A673 (cell line): ENCODE measurements around the gene NOTCH4. TPM values are rescaled to one million over a fixed set of nuclear protein-coding genes. Genes with fewer than 3 reads are reported as not detected.

Experiments used
- BruUV-seq: library from RNA; stranded (reverse); fragments of 400-500 nt; replicated peaks from 2 replicates; lab custom pipeline; 2021; lab: Mats Ljungman, UMichigan
- CTCF ChIA-PET: fragments of 300-600 bp; sonication (Branson Sonifier 250); formaldehyde crosslinking; loops from one replicate; lab custom pipeline; 2022; ENCODE audit warnings: antibody characterized with exemption; lab: Charles Lee
- POLR2A ChIA-PET: fragments of 300-600 bp; sonication (Branson Sonifier 250); formaldehyde crosslinking; loops from one replicate; lab custom pipeline; 2022; ENCODE audit warnings: antibody characterized with exemption; ENCODE audit not compliant: low non-redundant PET; lab: Charles Lee
- DNase-seq: peaks from one replicate; pipeline ENCODE4 v3.0.0-alpha.2; 2015; ENCODE audit warnings: low spot score
- H3K27ac ChIP-seq: fragments of 200-600 bp; sonication (generic); 2 replicates; pipeline ENCODE4 v1.5.1; 2016; ENCODE audit warnings: mixed run types, low read depth, mild to moderate bottlenecking, mixed read lengths, antibody characterized with exemption, low read length; ENCODE audit not compliant: poor library complexity, severe bottlenecking
- H3K27me3 ChIP-seq: fragments of 200-600 bp; sonication (generic); replicated peaks from 2 replicates; pipeline ENCODE4 v1.6.1; 2017; ENCODE audit warnings: mixed run types, low read depth, mild to moderate bottlenecking, mixed read lengths, antibody characterized with exemption, low read length; ENCODE audit not compliant: insufficient read depth, poor library complexity
- H3K36me3 ChIP-seq: fragments of 200-600 bp; sonication (generic); 2 replicates; pipeline ENCODE4 v1.6.1; 2016; ENCODE audit warnings: mixed run types, mild to moderate bottlenecking, mixed read lengths, antibody characterized with exemption, low read length; ENCODE audit not compliant: insufficient read depth, poor library complexity, severe bottlenecking
- H3K4me1 ChIP-seq: fragments of 200-600 bp; sonication (generic); 2 replicates; pipeline ENCODE4 v1.6.1; 2017; ENCODE audit warnings: mixed run types, mild to moderate bottlenecking, mixed read lengths, antibody characterized with exemption, low read length; ENCODE audit not compliant: insufficient read depth, poor library complexity, severe bottlenecking
- H3K4me3 ChIP-seq: fragments of 200-600 bp; sonication (generic); 2 replicates; pipeline ENCODE4 v1.5.1; 2016; ENCODE audit warnings: low read depth, mixed run types, mild to moderate bottlenecking, mixed read lengths, low read length; ENCODE audit not compliant: poor library complexity, severe bottlenecking
- H3K9me3 ChIP-seq: fragments of 200-600 bp; sonication (generic); 2 replicates; pipeline ENCODE4 v1.6.1; 2016; ENCODE audit warnings: mixed run types, low read depth, mild to moderate bottlenecking, mixed read lengths, antibody characterized with exemption, low read length; ENCODE audit not compliant: poor library complexity, severe bottlenecking
- CTCF ChIP-seq: fragments of 300-800, 200-600 bp; sonication (generic); conservative IDR thresholded peaks from 2 replicates; pipeline ENCODE4 v1.5.1; 2017; ENCODE audit warnings: low read depth, mild to moderate bottlenecking, antibody characterized with exemption, low read length, moderate library complexity, mixed read lengths
- EZH2 ChIP-seq: fragments of 200-600 bp; sonication (generic); IDR thresholded peaks from 2 replicates; pipeline ENCODE4 v1.6.1; 2017; ENCODE audit warnings: borderline replicate concordance, low read depth, mild to moderate bottlenecking, mixed read lengths, antibody characterized with exemption, low read length; ENCODE audit not compliant: poor library complexity, severe bottlenecking
- intact Hi-C: fragments of 100-400 bp; cut with micrococcal nuclease; formaldehyde crosslinking; loops from one replicate; pipeline ENCODE4 v1.10.0; 2022; ENCODE audit not compliant: unreplicated experiment
- total RNA-seq: library from RNA; stranded (reverse); gene quantifications from 2 replicates; pipeline ENCODE4 v1.2.3, GENCODE V29; 2021

The NOTCH4 gene
- total RNA-seq, 1 experiment from 2014 or later = 2.4 TPM

- ChIA-PET CTCF (no interaction called here), POLR2A (interaction anchor here (0.5 kb wide), 1 partner anchor 63 kb away, joined by 12 read pairs; no protein-coding TSS in a partner anchor)
- no peak overlapping the region for H3K27ac ChIP-seq
- no peak overlapping the region for H3K4me3 ChIP-seq
- H3K9me3 ChIP-seq = no peaks in the 10 kb centered on the region
- intact Hi-C loops = no loop called here
- H3K4me1 ChIP-seq = peaks cover 17% of the 10 kb centered on the region
- no peak for TF ChIP-seq CTCF
- no peak for TF ChIP-seq EZH2
- no peak for DNase-seq
- H3K27me3 ChIP-seq = no peaks in the 10 kb centered on the region
- peaks cover 47% of the 10 kb centered on the region for H3K36me3 ChIP-seq
- BruUV-seq = no TSS peak
Measured at GRCh38 chr6:32166411-32167061, 57.3 kb downstream of the NOTCH4 start.

GRCh38 chr6:32164295-32164694 lies 59.6 kb downstream of the NOTCH4 start, which contains the start of gene EGFL8:
TSS of gene EGFL8 (plus strand) at chr6:32164595. CDS start at chr6:32166166, 1,571 bp downstream.
- BruUV-seq = no TSS peak
- H3K9me3 ChIP-seq = no peaks in the 10 kb centered on the region
- POLR2A ChIA-PET = interaction anchor here (1.1 kb wide), 1 partner anchor 14 kb away, joined by 5 read pairs; the partner anchor contains the start of gene RNF5
- no peaks in the 10 kb centered on the region for H3K27me3 ChIP-seq
- no peak for DNase-seq
- H3K4me1 ChIP-seq = peaks cover 17% of the 10 kb centered on the region
- H3K27ac ChIP-seq = peak within 1 kb of the TSS; percentile 85
- peaks cover 25% of the 10 kb centered on the region for H3K36me3 ChIP-seq
- no peak within 1 kb of the TSS for H3K4me3 ChIP-seq
- CTCF ChIA-PET = interaction anchor here (0.6 kb wide), 2 partner anchors 26 to 31 kb away, joined by 3 to 4 read pairs; no protein-coding TSS in a partner anchor
- intact Hi-C loops = no loop called here
- TF ChIP-seq EZH2 (no peak), CTCF (no peak)

- no peak overlapping the region for H3K4me3 ChIP-seq
- H3K27me3 ChIP-seq = no peaks in the 10 kb centered on the region
- H3K27ac ChIP-seq = peak overlapping the region; percentile 85
- POLR2A ChIA-PET = interaction anchor here (1.1 kb wide), 1 partner anchor 14 kb away, joined by 5 read pairs; the partner anchor contains the start of gene RNF5
- CTCF ChIA-PET = interaction anchor here (0.6 kb wide), 1 partner anchor 27 kb away, joined by 3 read pairs; no protein-coding TSS in a partner anchor
- peaks cover 17% of the 10 kb centered on the region for H3K4me1 ChIP-seq
- TF ChIP-seq CTCF = no peak
- TF ChIP-seq EZH2 = no peak
- H3K9me3 ChIP-seq = no peaks in the 10 kb centered on the region
- peaks cover 23% of the 10 kb centered on the region for H3K36me3 ChIP-seq
- peak; percentile 75 for DNase-seq
- BruUV-seq = no TSS peak
- intact Hi-C loops = no loop called here
Measured at GRCh38 chr6:32163559-32164258, 60.2 kb downstream of the NOTCH4 start.
